NT2/D1 (cell line): ENCODE results near the gene ENPP6.

Experiments
- DNase-seq: peaks from one replicate; pipeline ENCODE4 v3.0.0-alpha.2; 2011; ENCODE audit warnings: low read depth, low spot score
- H3K27me3 ChIP-seq: 2 replicates; pipeline ENCODE4 v1.6.0; 2011; ENCODE audit warnings: mild to moderate bottlenecking; ENCODE audit not compliant: insufficient read length, insufficient read depth
- H3K36me3 ChIP-seq: 2 replicates; pipeline ENCODE4 v1.6.1; 2011; ENCODE audit warnings: mild to moderate bottlenecking, low read length, mixed read lengths; ENCODE audit not compliant: insufficient read depth, insufficient read length
- H3K4me1 ChIP-seq: 2 replicates; pipeline ENCODE4 v1.5.1; 2011; ENCODE audit not compliant: insufficient read depth, insufficient read length
- H3K4me3 ChIP-seq: 2 replicates; pipeline ENCODE4 v1.5.1; 2011; ENCODE audit warnings: low read depth; ENCODE audit not compliant: insufficient read length
- H3K9ac ChIP-seq: 2 replicates; pipeline ENCODE4 v1.6.0; 2011; ENCODE audit warnings: low read depth; ENCODE audit not compliant: insufficient read length
- H3K9me3 ChIP-seq: 2 replicates; pipeline ENCODE4 v1.5.1; 2011; ENCODE audit warnings: mild to moderate bottlenecking, low read length; ENCODE audit not compliant: insufficient read depth
- SUZ12 ChIP-seq: IDR thresholded peaks from 2 replicates; pipeline ENCODE4 v1.6.1; 2011; ENCODE audit not compliant: insufficient read length, insufficient read depth; ENCODE audit errors: extremely low read depth
- YY1 ChIP-seq: IDR thresholded peaks from 2 replicates; pipeline ENCODE4 v1.6.1; 2011; ENCODE audit not compliant: insufficient read length, insufficient read depth
- ZNF274 ChIP-seq: IDR thresholded peaks from 2 replicates; pipeline ENCODE4 v1.6.1; 2011; ENCODE audit warnings: mild to moderate bottlenecking, low read depth, low read length

Gene ENPP6

GRCh38 chr4:184248216-184248615 is 30.5 kb upstream of the ENPP6 start:
- no peak for TF ChIP-seq YY1
- no peak for TF ChIP-seq SUZ12
- no peak for TF ChIP-seq ZNF274
- peaks cover 22% of the 10 kb centered on the region; the same call in 1 of the 2 replicates for H3K9me3 ChIP-seq
- no peaks in the 10 kb centered on the region for H3K4me1 ChIP-seq
- H3K27me3 ChIP-seq: no peaks in the 10 kb centered on the region
- no peak for DNase-seq
- H3K4me3 ChIP-seq: no peak overlapping the region
- H3K9ac ChIP-seq: no peak overlapping the region
- no peaks in the 10 kb centered on the region for H3K36me3 ChIP-seq

GRCh38 chr4:184247421-184247820 is 29.7 kb upstream of the ENPP6 start:
- DNase-seq: no peak
- no peaks in the 10 kb centered on the region for H3K36me3 ChIP-seq
- TF ChIP-seq ZNF274: no peak
- TF ChIP-seq SUZ12: no peak
- no peak for TF ChIP-seq YY1

GRCh38 chr4:184246426-184246825 is 28.8 kb upstream of the ENPP6 start:
- no peaks in the 10 kb centered on the region for H3K36me3 ChIP-seq
- DNase-seq: no peak
- peaks cover 4% of the 10 kb centered on the region; the same call in 1 of the 2 replicates for H3K9me3 ChIP-seq
- no peak overlapping the region for H3K9ac ChIP-seq
- no peak overlapping the region for H3K4me3 ChIP-seq
- H3K27me3 ChIP-seq: no peaks in the 10 kb centered on the region
- no peaks in the 10 kb centered on the region for H3K4me1 ChIP-seq
- TF ChIP-seq YY1 (no peak), SUZ12 (no peak)

More at GRCh38 chr4:184247421-184247820, 29.7 kb upstream of the ENPP6 start:
- Histone ChIP-seq H3K4me3 (no peak overlapping the region), H3K9ac (no peak overlapping the region), H3K9me3 (peaks cover 14% of the 10 kb centered on the region; the same call in 1 of the 2 replicates), H3K4me1 (no peaks in the 10 kb centered on the region), H3K27me3 (no peaks in the 10 kb centered on the region)

- no peaks in the 10 kb centered on the region for H3K4me1 ChIP-seq
- no peaks in the 10 kb centered on the region for H3K9me3 ChIP-seq
- no peak overlapping the region for H3K9ac ChIP-seq
- no peak for DNase-seq
- TF ChIP-seq ZNF274 (no peak), SUZ12 (no peak), YY1 (no peak)
- H3K27me3 ChIP-seq: no peaks in the 10 kb centered on the region
- H3K4me3 ChIP-seq: no peak overlapping the region
- H3K36me3 ChIP-seq: no peaks in the 10 kb centered on the region
Observed at GRCh38 chr4:184238072-184238745, 20.5 kb upstream of the ENPP6 start.

- TF ChIP-seq SUZ12 (no peak), ZNF274 (no peak), YY1 (no peak)
- Histone ChIP-seq H3K9ac (no peak overlapping the region), H3K27me3 (no peaks in the 10 kb centered on the region), H3K4me1 (no peaks in the 10 kb centered on the region), H3K36me3 (no peaks in the 10 kb centered on the region), H3K9me3 (no peaks in the 10 kb centered on the region), H3K4me3 (no peak overlapping the region)
- no peak for DNase-seq
Observed at GRCh38 chr4:184237612-184238011, 19.9 kb upstream of the ENPP6 start.

- TF ChIP-seq ZNF274 (no peak), SUZ12 (no peak), YY1 (no peak)
- Histone ChIP-seq H3K9ac (no peak overlapping the region), H3K4me3 (no peak overlapping the region), H3K27me3 (no peaks in the 10 kb centered on the region), H3K9me3 (no peaks in the 10 kb centered on the region), H3K4me1 (no peaks in the 10 kb centered on the region), H3K36me3 (no peaks in the 10 kb centered on the region)
- no peak for DNase-seq
Observed at GRCh38 chr4:184235526-184235925, 17.9 kb upstream of the ENPP6 start.

GRCh38 chr4:184234155-184234554 is 16.5 kb upstream of the ENPP6 start:
- H3K4me1 ChIP-seq: no peaks in the 10 kb centered on the region
- no peaks in the 10 kb centered on the region for H3K27me3 ChIP-seq
- no peaks in the 10 kb centered on the region for H3K36me3 ChIP-seq
- no peaks in the 10 kb centered on the region for H3K9me3 ChIP-seq
- no peak overlapping the region for H3K4me3 ChIP-seq
- no peak for DNase-seq
- H3K9ac ChIP-seq: no peak overlapping the region
- TF ChIP-seq YY1 (no peak), ZNF274 (no peak), SUZ12 (no peak)
